Measurements from ENCODE around the gene CDC42SE2. TPM values are rescaled to one million over a fixed set of nuclear protein-coding genes. Genes with fewer than 3 reads are reported as not detected.
"Not testable (repeated sequence)": the region's sequence is repeated elsewhere in the genome, so short reads cannot be mapped to it uniquely, and the experiment has no call there.

Gene CDC42SE2
- total and polyA plus RNA-seq, 2 of the 4 experiments (the other 2 are of a cell fraction), result 12.5 to 19.4 TPM

DNA sequence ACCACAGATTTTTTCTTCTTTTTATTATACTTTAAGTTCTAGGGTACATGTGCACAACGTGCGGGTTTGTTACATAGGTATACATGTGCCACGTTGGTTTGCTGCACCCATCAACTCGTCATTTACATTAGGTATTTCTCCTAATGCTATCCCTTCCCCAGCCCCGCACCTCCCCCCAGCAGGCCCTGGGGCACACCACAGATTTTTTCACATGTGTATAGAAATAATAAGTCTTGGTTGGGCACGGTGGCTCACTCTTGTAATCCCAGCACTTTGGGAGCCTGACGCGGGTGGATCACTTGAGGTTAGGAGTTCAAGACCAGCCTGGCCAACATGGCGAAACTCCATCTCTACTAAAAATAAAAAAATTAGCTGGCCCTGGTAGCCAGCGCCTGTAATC, 9.8 kb upstream of the CDC42SE2 start:
- in situ Hi-C loops (cut with MboI; ENCODE audit: low sequenced_read_pairs), result not testable (repeated sequence)

More for the DNA sequence above, 9.8 kb upstream of the CDC42SE2 start:
- H3K27ac ChIP-seq (ENCODE audit: insufficient read depth, low read length); H2AK9ac ChIP-seq (replicated peaks; ENCODE audit: low read depth, low read length, poor library complexity); H4K8ac ChIP-seq (ENCODE audit: low read depth in 2 of 2, low read length in 2 of 2); intact Hi-C loops (cut with micrococcal nuclease); H2BK20ac ChIP-seq (ENCODE audit: low read depth, low read length); H3K9ac ChIP-seq (ENCODE audit: low read depth, low read length); H3K4ac ChIP-seq (ENCODE audit: low read depth, low read length); ATAC-seq (ENCODE audit: low read depth); H3K9me3 ChIP-seq (ENCODE audit: control insufficient read depth, insufficient read depth, low read length); H2BK120ac ChIP-seq (ENCODE audit: low read depth, low read length); H3K79me1 ChIP-seq (ENCODE audit: low read depth in 1 of 2, low read length in 2 of 2); H4K91ac ChIP-seq (ENCODE audit: insufficient read depth, low read depth, low read length); H3K23ac ChIP-seq (ENCODE audit: low read depth, low read length); CTCF ChIA-PET; H3K14ac ChIP-seq (replicated peaks; ENCODE audit: low read depth, low read length); H2AK5ac ChIP-seq (ENCODE audit: low read depth, low read length); dilution Hi-C loops (cut with HindIII; ENCODE audit: low sequenced_read_pairs, unreplicated experiment); H4K5ac ChIP-seq (ENCODE audit: low read depth, low read length); DNase-seq; H3K9me1 ChIP-seq (ENCODE audit: insufficient read depth, low read length); H4K20me1 ChIP-seq (ENCODE audit: insufficient read depth, low read length); H3K36me3 ChIP-seq (ENCODE audit: control insufficient read depth, insufficient read depth, low read length); H3K56ac ChIP-seq (ENCODE audit: extremely low read depth, insufficient read depth, low read length); H3K4me2 ChIP-seq (ENCODE audit: low read depth, low read length); H3K18ac ChIP-seq (ENCODE audit: low read depth, low read length); BruUV-seq (replicated peaks); POLR2A ChIA-PET (ENCODE audit: unreplicated experiment); H2BK5ac ChIP-seq (ENCODE audit: low read depth, low read length, poor library complexity, severe bottlenecking); H3K4me3 ChIP-seq (ENCODE audit: insufficient read depth, low read depth, low read length); H2AFZ ChIP-seq (replicated peaks; ENCODE audit: low read length, poor library complexity); H3K27me3 ChIP-seq (ENCODE audit: control insufficient read depth, insufficient read depth, low read length); H2BK15ac ChIP-seq (ENCODE audit: low read depth, low read length): not testable (repeated sequence)
- peaks cover 13% of the 10 kb centered on the region for H3K4me1 ChIP-seq (ENCODE audit: control insufficient read depth, insufficient read depth, low read length)
- no CpG with 5 or more reads among the region's 10 CpGs for WGBS, 2 experiments (ENCODE audit: extremely low coverage in 2 of 2, insufficient read length in 1 of 2)
